Measurements from ENCODE around the gene RABGAP1L.

- TF ChIP-seq CTCF (conservative IDR thresholded peaks at IDR 0.05; ENCODE audit: low read length) (no peak), EZH2phosphoT487 (IDR thresholded peaks at IDR 0.05; ENCODE audit: borderline replicate concordance) (no peak)
Measured at GRCh38 chr1:174583316-174583715, 424.0 kb downstream of the RABGAP1L start.
